Vagina (tissue), 2 donors: ENCODE measurements around the gene MAX. TPM values are rescaled to one million over a fixed set of nuclear protein-coding genes. Genes with fewer than 3 reads are reported as not detected.

Experiments
- DNase-seq, 2 donors: peaks; one replicate each; pipeline ENCODE4 v3.0.0-alpha.2; 2017; ENCODE audit errors: extremely low spot score in 2 of 2
- H3K27ac ChIP-seq: fragments of 200-600 bp; sonication (generic); one replicate; pipeline ENCODE4 v1.5.1; 2019
- H3K27me3 ChIP-seq: fragments of 200-600 bp; sonication (generic); one replicate; pipeline ENCODE4 v1.5.1; 2019
- H3K36me3 ChIP-seq, 2 donors: fragments of 200-600 bp; sonication (generic); one replicate each; pipeline ENCODE4 v1.5.1; 2017 to 2019
- H3K4me1 ChIP-seq: fragments of 200-600 bp; sonication (generic); one replicate; pipeline ENCODE4 v1.5.1; 2019
- H3K4me3 ChIP-seq, 2 donors: fragments of 200-600 bp; sonication (generic); 1 replicate in 1 of 2; 2 replicates in 1 of 2; pipeline ENCODE4 v1.5.1; 2016 to 2019
- H3K9me3 ChIP-seq: fragments of 200-600 bp; sonication (generic); one replicate; pipeline ENCODE4 v1.5.1; 2019
- CTCF ChIP-seq, 3 experiments: fragments of 450-650 bp in 2 of 3; fragments of 200-600 bp in 1 of 3; sonication (generic) in 1 of 3; IDR thresholded peaks; one replicate each; pipeline ENCODE4 v1.5.1; 2017 to 2019; ENCODE audit warnings: antibody characterized with exemption in 3 of 3, mild to moderate bottlenecking in 2 of 3, moderate library complexity in 2 of 3
- POLR2A ChIP-seq, 2 donors: fragments of 450-650 bp; IDR thresholded peaks; one replicate each; pipeline ENCODE4 v1.6.1; 2017; ENCODE audit warnings: antibody characterized with exemption in 2 of 2, mild to moderate bottlenecking in 2 of 2, moderate library complexity in 2 of 2
- POLR2AphosphoS5 ChIP-seq, 2 donors: sonication (generic); formaldehyde crosslinking; IDR thresholded peaks; one replicate each; pipeline ENCODE4 v1.9.0; 2017; ENCODE audit warnings: antibody characterized with exemption in 2 of 2, mild to moderate bottlenecking in 2 of 2, low read depth in 1 of 2; ENCODE audit not compliant: insufficient read depth in 1 of 2
- intact Hi-C: fragments of 100-400 bp; cut with DNase I; formaldehyde crosslinking; loops from one replicate; pipeline ENCODE4 v1.15.1; 2023
- total RNA-seq: library from RNA; depleted of rRNA; stranded (reverse); fragments of >200 nt; gene quantifications from one replicate; pipeline ENCODE4 v1.2.3, GENCODE V29; 2016

The MAX gene
- total RNA-seq, 1 donor from 2014 or later = 71.7 TPM

GRCh38 chr14:65052832-65053231 is 49.5 kb downstream of the MAX start:
- Histone ChIP-seq H3K27me3 (no peaks in the 10 kb centered on the region), H3K4me3 (no peak overlapping the region), H3K27ac (no peak overlapping the region), H3K9me3 (no peaks in the 10 kb centered on the region), H3K4me1 (peaks cover 2% of the 10 kb centered on the region), H3K36me3 (peaks cover 0 to 14% of the 10 kb centered on the region in 2 donors)
- TF ChIP-seq CTCF (IDR thresholded peaks at IDR 0.05) = no peak
- no peak for TF ChIP-seq POLR2A (IDR thresholded peaks at IDR 0.05)
- no peak for TF ChIP-seq POLR2AphosphoS5 (IDR thresholded peaks at IDR 0.05; ENCODE audit: insufficient read depth in 1 of 2, low read depth in 1 of 2)
- intact Hi-C loops = no loop called here
- no peak for DNase-seq

- no peaks in the 10 kb centered on the region for H3K9me3 ChIP-seq
- intact Hi-C loops = no loop called here
- H3K27ac ChIP-seq = no peak overlapping the region
- no peak overlapping the region for H3K4me3 ChIP-seq
- no peak for DNase-seq
- H3K36me3 ChIP-seq = peaks cover 0 to 24% of the 10 kb centered on the region in 2 donors
- no peaks in the 10 kb centered on the region for H3K4me1 ChIP-seq
- no peaks in the 10 kb centered on the region for H3K27me3 ChIP-seq
- no peak for TF ChIP-seq POLR2A (IDR thresholded peaks at IDR 0.05)
- no peak for TF ChIP-seq CTCF (IDR thresholded peaks at IDR 0.05)
- TF ChIP-seq POLR2AphosphoS5 (IDR thresholded peaks at IDR 0.05; ENCODE audit: insufficient read depth in 1 of 2, low read depth in 1 of 2) = no peak
These were observed 56.6 kb downstream of the MAX start for GRCh38 chr14:65045709-65046108.

GRCh38 chr14:65045006-65045405 is 57.3 kb downstream of the MAX start:
- Histone ChIP-seq H3K4me1 (no peaks in the 10 kb centered on the region), H3K4me3 (no peak overlapping the region), H3K9me3 (no peaks in the 10 kb centered on the region), H3K27me3 (no peaks in the 10 kb centered on the region), H3K36me3 (peaks cover 0 to 28% of the 10 kb centered on the region in 2 donors), H3K27ac (no peak overlapping the region)
- TF ChIP-seq CTCF (IDR thresholded peaks at IDR 0.05) = no peak
- TF ChIP-seq POLR2AphosphoS5 (IDR thresholded peaks at IDR 0.05; ENCODE audit: insufficient read depth in 1 of 2, low read depth in 1 of 2) = no peak
- no peak for TF ChIP-seq POLR2A (IDR thresholded peaks at IDR 0.05)
- intact Hi-C loops = no loop called here
- DNase-seq = no peak

GRCh38 chr14:65044596-65044959 is 57.7 kb downstream of the MAX start:
- no peak overlapping the region for H3K4me3 ChIP-seq
- peaks cover 0 to 28% of the 10 kb centered on the region in 2 donors for H3K36me3 ChIP-seq
- no peak for DNase-seq
- intact Hi-C loops = no loop called here
- H3K27me3 ChIP-seq = no peaks in the 10 kb centered on the region
- no peaks in the 10 kb centered on the region for H3K4me1 ChIP-seq
- no peaks in the 10 kb centered on the region for H3K9me3 ChIP-seq
- H3K27ac ChIP-seq = no peak overlapping the region
- no peak for TF ChIP-seq CTCF (IDR thresholded peaks at IDR 0.05)
- no peak for TF ChIP-seq POLR2A (IDR thresholded peaks at IDR 0.05)
- TF ChIP-seq POLR2AphosphoS5 (IDR thresholded peaks at IDR 0.05; ENCODE audit: insufficient read depth in 1 of 2, low read depth in 1 of 2) = no peak

GRCh38 chr14:65043893-65044595 is 58.3 kb downstream of the MAX start:
- DNase-seq = no peak
- Histone ChIP-seq H3K4me3 (no peak overlapping the region), H3K27ac (no peak overlapping the region), H3K36me3 (peaks cover 0 to 28% of the 10 kb centered on the region in 2 donors), H3K4me1 (no peaks in the 10 kb centered on the region), H3K27me3 (no peaks in the 10 kb centered on the region), H3K9me3 (no peaks in the 10 kb centered on the region)
- TF ChIP-seq CTCF (IDR thresholded peaks at IDR 0.05) = no peak
- no peak for TF ChIP-seq POLR2A (IDR thresholded peaks at IDR 0.05)
- TF ChIP-seq POLR2AphosphoS5 (IDR thresholded peaks at IDR 0.05; ENCODE audit: insufficient read depth in 1 of 2, low read depth in 1 of 2) = no peak
- intact Hi-C loops = no loop called here
